Measurements from ENCODE around the gene TMEM95.
A peak's percentile ranks its signal among the peaks of the same experiment; 100 is the strongest.

Gene TMEM95

GRCh38 chr17:7379134-7379533 is 24.2 kb downstream of the TMEM95 start:
- TF ChIP-seq EGR1 (IDR thresholded peaks at IDR 0.05) (no peak), TAF1 (IDR thresholded peaks at IDR 0.05; ENCODE audit: low read depth) (no peak), RAD21 (IDR thresholded peaks at IDR 0.05; ENCODE audit: low read depth) (no peak), FOXM1 (IDR thresholded peaks at IDR 0.05; ENCODE audit: borderline replicate concordance, low read depth) (no peak), CEBPB (IDR thresholded peaks at IDR 0.05) (no peak), YY1 (IDR thresholded peaks at IDR 0.05; ENCODE audit: low read depth) (no peak), USF1 (IDR thresholded peaks at IDR 0.05) (no peak), TEAD4 (IDR thresholded peaks at IDR 0.05) (no peak), EP300 (IDR thresholded peaks at IDR 0.05; ENCODE audit: borderline replicate concordance) (no peak), NFIC (IDR thresholded peaks at IDR 0.05) (no peak), MAX (IDR thresholded peaks at IDR 0.05) (no peak), TCF12 (IDR thresholded peaks at IDR 0.05; ENCODE audit: low read depth) (no peak), ZBTB7A (IDR thresholded peaks at IDR 0.05; ENCODE audit: low read depth) (no peak), CREB1 (IDR thresholded peaks at IDR 0.05; ENCODE audit: low read depth) (no peak)
- TF ChIP-seq, protein P1, sequence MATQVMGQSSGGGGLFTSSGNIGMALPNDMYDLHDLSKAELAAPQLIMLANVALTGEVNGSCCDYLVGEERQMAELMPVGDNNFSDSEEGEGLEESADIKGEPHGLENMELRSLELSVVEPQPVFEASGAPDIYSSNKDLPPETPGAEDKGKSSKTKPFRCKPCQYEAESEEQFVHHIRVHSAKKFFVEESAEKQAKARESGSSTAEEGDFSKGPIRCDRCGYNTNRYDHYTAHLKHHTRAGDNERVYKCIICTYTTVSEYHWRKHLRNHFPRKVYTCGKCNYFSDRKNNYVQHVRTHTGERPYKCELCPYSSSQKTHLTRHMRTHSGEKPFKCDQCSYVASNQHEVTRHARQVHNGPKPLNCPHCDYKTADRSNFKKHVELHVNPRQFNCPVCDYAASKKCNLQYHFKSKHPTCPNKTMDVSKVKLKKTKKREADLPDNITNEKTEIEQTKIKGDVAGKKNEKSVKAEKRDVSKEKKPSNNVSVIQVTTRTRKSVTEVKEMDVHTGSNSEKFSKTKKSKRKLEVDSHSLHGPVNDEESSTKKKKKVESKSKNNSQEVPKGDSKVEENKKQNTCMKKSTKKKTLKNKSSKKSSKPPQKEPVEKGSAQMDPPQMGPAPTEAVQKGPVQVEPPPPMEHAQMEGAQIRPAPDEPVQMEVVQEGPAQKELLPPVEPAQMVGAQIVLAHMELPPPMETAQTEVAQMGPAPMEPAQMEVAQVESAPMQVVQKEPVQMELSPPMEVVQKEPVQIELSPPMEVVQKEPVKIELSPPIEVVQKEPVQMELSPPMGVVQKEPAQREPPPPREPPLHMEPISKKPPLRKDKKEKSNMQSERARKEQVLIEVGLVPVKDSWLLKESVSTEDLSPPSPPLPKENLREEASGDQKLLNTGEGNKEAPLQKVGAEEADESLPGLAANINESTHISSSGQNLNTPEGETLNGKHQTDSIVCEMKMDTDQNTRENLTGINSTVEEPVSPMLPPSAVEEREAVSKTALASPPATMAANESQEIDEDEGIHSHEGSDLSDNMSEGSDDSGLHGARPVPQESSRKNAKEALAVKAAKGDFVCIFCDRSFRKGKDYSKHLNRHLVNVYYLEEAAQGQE (IDR thresholded peaks at IDR 0.05; ENCODE audit: low read depth): no peak

GRCh38 chr17:7380321-7380720 is 25.4 kb downstream of the TMEM95 start:
- TF ChIP-seq FOXM1 (IDR thresholded peaks at IDR 0.05; ENCODE audit: borderline replicate concordance, low read depth) (no peak), CREB1 (IDR thresholded peaks at IDR 0.05; ENCODE audit: low read depth) (no peak), NFIC (IDR thresholded peaks at IDR 0.05) (peak; percentile 25)

GRCh38 chr17:7380855-7381683 is 26.1 kb downstream of the TMEM95 start, which contains the start of gene TNK1:
TNK1 (plus strand) TSS chr17:7381089; CDS start chr17:7382927, 1,838 bp downstream.
- no peak for TF ChIP-seq EP300 (IDR thresholded peaks at IDR 0.05; ENCODE audit: borderline replicate concordance)
- peak; percentile 47; the same call in 1 of the 2 replicates for TF ChIP-seq TCF12 (IDR thresholded peaks at IDR 0.05; ENCODE audit: low read depth)
- peak; percentile 79 for TF ChIP-seq TAF1 (IDR thresholded peaks at IDR 0.05; ENCODE audit: low read depth)
- TF ChIP-seq USF1 (IDR thresholded peaks at IDR 0.05): no peak
- peak; percentile 36; the same call in 1 of the 2 replicates for TF ChIP-seq NFIC (IDR thresholded peaks at IDR 0.05)
- TF ChIP-seq MAX (IDR thresholded peaks at IDR 0.05): peak; percentile 58; the same call in 1 of the 2 replicates
- peak; percentile 87 for TF ChIP-seq ZBTB7A (IDR thresholded peaks at IDR 0.05; ENCODE audit: low read depth)
- TF ChIP-seq RAD21 (IDR thresholded peaks at IDR 0.05; ENCODE audit: low read depth): no peak
- 0 out of 2 replicates have a peak, but pooled peaks have one; percentile 12 for TF ChIP-seq YY1 (IDR thresholded peaks at IDR 0.05; ENCODE audit: low read depth)

DNA sequence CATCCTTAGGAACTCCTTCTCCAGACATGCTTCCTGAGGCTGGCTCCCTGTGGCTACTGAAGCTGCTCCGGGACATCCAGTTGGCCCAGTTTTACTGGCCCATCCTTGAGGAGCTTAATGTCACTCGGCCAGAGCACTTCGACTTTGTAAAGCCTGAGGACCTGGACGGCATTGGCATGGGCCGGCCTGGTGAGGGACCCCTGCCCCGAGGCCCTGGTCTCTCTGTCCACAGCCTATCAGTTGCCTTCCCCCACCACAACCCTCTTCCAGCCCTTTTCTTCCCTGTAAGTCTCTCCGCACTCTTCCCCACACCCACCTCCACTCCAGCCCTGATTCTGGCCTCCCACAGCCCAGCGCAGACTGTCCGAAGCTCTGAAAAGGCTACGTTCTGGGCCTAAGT is 27.9 kb downstream of the TMEM95 start:
- TF ChIP-seq YY1 (IDR thresholded peaks at IDR 0.05; ENCODE audit: low read depth) (no peak), RAD21 (IDR thresholded peaks at IDR 0.05; ENCODE audit: low read depth) (no peak), ZBTB7A (IDR thresholded peaks at IDR 0.05; ENCODE audit: low read depth) (no peak), EP300 (IDR thresholded peaks at IDR 0.05; ENCODE audit: borderline replicate concordance) (no peak), EGR1 (IDR thresholded peaks at IDR 0.05) (no peak), CEBPB (IDR thresholded peaks at IDR 0.05) (no peak), FOXM1 (IDR thresholded peaks at IDR 0.05; ENCODE audit: borderline replicate concordance, low read depth) (no peak), USF1 (IDR thresholded peaks at IDR 0.05) (no peak), CREB1 (IDR thresholded peaks at IDR 0.05; ENCODE audit: low read depth) (no peak), TAF1 (IDR thresholded peaks at IDR 0.05; ENCODE audit: low read depth) (no peak), TCF12 (IDR thresholded peaks at IDR 0.05; ENCODE audit: low read depth) (no peak), NFIC (IDR thresholded peaks at IDR 0.05) (no peak), MAX (IDR thresholded peaks at IDR 0.05) (no peak), TEAD4 (IDR thresholded peaks at IDR 0.05) (no peak)
- TF ChIP-seq, protein P1 (IDR thresholded peaks at IDR 0.05; ENCODE audit: low read depth): no peak

DNA sequence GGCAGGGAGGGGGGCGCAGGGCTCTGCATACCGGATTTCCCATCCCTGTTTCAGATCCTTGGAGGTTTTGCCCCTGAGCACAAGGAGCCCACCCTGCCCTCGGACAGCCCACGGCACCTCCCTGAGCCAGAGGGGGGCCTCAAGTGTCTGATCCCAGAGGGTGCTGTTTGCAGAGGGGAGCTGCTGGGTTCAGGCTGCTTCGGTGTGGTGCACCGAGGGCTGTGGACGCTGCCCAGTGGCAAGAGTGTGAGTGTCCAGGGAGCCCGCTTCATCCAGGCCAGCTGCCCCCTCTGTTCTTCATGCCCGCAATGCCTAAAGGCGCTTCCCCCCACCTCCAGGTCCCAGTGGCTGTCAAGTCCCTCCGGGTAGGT is 28.4 kb downstream of the TMEM95 start:
- TF ChIP-seq ZBTB7A (IDR thresholded peaks at IDR 0.05; ENCODE audit: low read depth) (no peak), EP300 (IDR thresholded peaks at IDR 0.05; ENCODE audit: borderline replicate concordance) (no peak), RAD21 (IDR thresholded peaks at IDR 0.05; ENCODE audit: low read depth) (no peak), EGR1 (IDR thresholded peaks at IDR 0.05) (no peak), TAF1 (IDR thresholded peaks at IDR 0.05; ENCODE audit: low read depth) (no peak), TCF12 (IDR thresholded peaks at IDR 0.05; ENCODE audit: low read depth) (no peak), YY1 (IDR thresholded peaks at IDR 0.05; ENCODE audit: low read depth) (no peak), USF1 (IDR thresholded peaks at IDR 0.05) (no peak), NFIC (IDR thresholded peaks at IDR 0.05) (no peak), CEBPB (IDR thresholded peaks at IDR 0.05) (no peak)
